Tibial artery (tissue), 4 donors: Measurements from ENCODE around the gene SBF2.

Source experiments
- DNase-seq, 2 donors: peaks; one replicate each; pipeline ENCODE4 v3.0.0-alpha.2; 2019
- H3K27ac ChIP-seq, 2 donors: fragments of 200-600 bp; sonication (generic) in 1 of 2; 1 replicate in 1 of 2; 2 replicates in 1 of 2; pipeline ENCODE4 v1.5.1; 2018 to 2019; ENCODE audit warnings: mild to moderate bottlenecking in 1 of 2
- H3K27me3 ChIP-seq, 2 donors: fragments of 200-600 bp; sonication (generic) in 1 of 2; one replicate each; pipeline versions ENCODE4 v1.5.1 to v1.6.0; 2016 to 2019
- H3K36me3 ChIP-seq, 3 donors: fragments of 200-600 bp; sonication (generic) in 2 of 3; one replicate each; pipeline ENCODE4 v1.5.1; 2016 to 2019; ENCODE audit warnings: mild to moderate bottlenecking in 2 of 3
- H3K4me1 ChIP-seq, 4 donors: fragments of 200-600 bp; sonication (generic) in 2 of 4; 1 replicate in 3 of 4; 2 replicates in 1 of 4; pipeline ENCODE4 v1.5.1; 2016 to 2019
- H3K4me3 ChIP-seq, 2 donors: fragments of 200-600 bp; sonication (generic) in 1 of 2; 1 replicate in 1 of 2; 2 replicates in 1 of 2; pipeline ENCODE4 v1.5.1; 2018 to 2019; ENCODE audit warnings: mild to moderate bottlenecking in 2 of 2
- H3K9me3 ChIP-seq, 3 donors: fragments of 200-600 bp; sonication (generic) in 1 of 3; one replicate each; pipeline ENCODE4 v1.5.1; 2016 to 2019
- CTCF ChIP-seq, 2 experiments: fragments of 200-600 bp in 1 of 2; fragments of 450-650 bp in 1 of 2; IDR thresholded peaks; one replicate each; pipeline ENCODE4 v1.5.1; 2017 to 2019; ENCODE audit warnings: antibody characterized with exemption in 2 of 2, mild to moderate bottlenecking in 1 of 2, moderate library complexity in 1 of 2
- intact Hi-C: fragments of 100-400 bp; cut with DNase I; formaldehyde crosslinking; loops from one replicate; pipeline ENCODE4 v1.15.0; 2023; ENCODE audit warnings: low total_unique reads

SBF2 gene

GRCh38 chr11:10304495-10305261 lies 10.7 kb upstream of the SBF2 start, which contains the start of gene ADM:
ADM (plus strand) TSS chr11:10305073; CDS start chr11:10305701, 628 bp downstream.
- Histone ChIP-seq H3K4me1 (peaks cover 0 to 64% (median 38%) of the 10 kb centered on the region in 4 donors), H3K27ac (peak within 1 kb of the TSS; percentile 72 to 79), H3K36me3 (no peaks in the 10 kb centered on the region), H3K27me3 (no peaks in the 10 kb centered on the region), H3K4me3 (peak within 1 kb of the TSS; percentile 57 to 58), H3K9me3 (no peaks in the 10 kb centered on the region)
- TF ChIP-seq CTCF (IDR thresholded peaks at IDR 0.05) = peak; percentile 55 to 62
- intact Hi-C loops = loop anchor here (5.0 kb wide), 3 partner anchors 97 to 547 kb away; no protein-coding TSS in a partner anchor
- peak; percentile 90 to 96 for DNase-seq

- TF ChIP-seq CTCF (IDR thresholded peaks at IDR 0.05) = no peak
- H3K4me1 ChIP-seq = peaks cover 0 to 56% (median 34%) of the 10 kb centered on the region in 4 donors
- no peaks in the 10 kb centered on the region for H3K9me3 ChIP-seq
- no peaks in the 10 kb centered on the region for H3K27me3 ChIP-seq
- H3K4me3 ChIP-seq = peak overlapping the region; percentile 57 to 58
- no peaks in the 10 kb centered on the region for H3K36me3 ChIP-seq
- DNase-seq = peak in 1 of 2 donors; percentile 71
- intact Hi-C loops = no loop called here
- H3K27ac ChIP-seq = peak overlapping the region; percentile 72 to 79
Observed at GRCh38 chr11:10303558-10304363, 9.7 kb upstream of the SBF2 start.

- DNase-seq = peak; percentile 88 to 92
- Histone ChIP-seq H3K4me1 (peaks cover 0 to 49% (median 28%) of the 10 kb centered on the region in 4 donors), H3K9me3 (no peaks in the 10 kb centered on the region), H3K36me3 (no peaks in the 10 kb centered on the region), H3K27me3 (no peaks in the 10 kb centered on the region), H3K27ac (peak overlapping the region; percentile 72 to 79), H3K4me3 (peak overlapping the region; percentile 57 to 58)
- no peak for TF ChIP-seq CTCF (IDR thresholded peaks at IDR 0.05)
- intact Hi-C loops = no loop called here
Observed at GRCh38 chr11:10302744-10303557, 8.9 kb upstream of the SBF2 start.

GRCh38 chr11:10302359-10302743 lies 8.3 kb upstream of the SBF2 start:
- intact Hi-C loops = no loop called here
- no peak for TF ChIP-seq CTCF (IDR thresholded peaks at IDR 0.05)
- H3K4me1 ChIP-seq = peaks cover 0 to 46% (median 26%) of the 10 kb centered on the region in 4 donors
- peak overlapping the region; percentile 72 to 79 for H3K27ac ChIP-seq
- DNase-seq = no peak
- H3K36me3 ChIP-seq = no peaks in the 10 kb centered on the region
- H3K9me3 ChIP-seq = no peaks in the 10 kb centered on the region
- H3K27me3 ChIP-seq = no peaks in the 10 kb centered on the region
- H3K4me3 ChIP-seq = peak overlapping the region; percentile 57 to 58
